Caco-2 (cell line): Measurements from ENCODE around the gene ACSM6. TPM values are rescaled to one million over a fixed set of nuclear protein-coding genes. Genes with fewer than 3 reads are reported as not detected.
A peak's percentile ranks its signal among the peaks of the same experiment; 100 is the strongest.

Experiments
- BruUV-seq: library from RNA; stranded (reverse); fragments of 400-500 nt; replicated peaks from 2 replicates; lab custom pipeline; 2021; lab: Mats Ljungman, UMichigan
- CTCF ChIA-PET: fragments of 300-600 bp; sonication (Branson Sonifier 250); formaldehyde crosslinking; loops from one replicate; lab custom pipeline; 2022; ENCODE audit warnings: antibody characterized with exemption; lab: Charles Lee
- POLR2A ChIA-PET: fragments of 300-600 bp; sonication (Branson Sonifier 250); formaldehyde crosslinking; loops from one replicate; lab custom pipeline; 2022; ENCODE audit warnings: antibody characterized with exemption; lab: Charles Lee
- DNase-seq, 2 experiments: peaks; one replicate each; pipeline versions ENCODE4 v3.0.0 to v3.0.0-alpha.2; 2020 to 2022
- H3K27me3 ChIP-seq: replicated peaks from 2 replicates; pipeline ENCODE4 v1.6.0; 2011; ENCODE audit warnings: low read length; ENCODE audit not compliant: control insufficient read depth, insufficient read depth
- H3K36me3 ChIP-seq: 2 replicates; pipeline ENCODE4 v1.5.1; 2011; ENCODE audit warnings: low read length; ENCODE audit not compliant: control insufficient read depth, insufficient read depth
- H3K4me1 ChIP-seq: fragments of 250-450 bp; sonication (Bioruptor Pico); 2 replicates; pipeline ENCODE4 v1.5.1; 2020; ENCODE audit warnings: mild to moderate bottlenecking
- H3K4me3 ChIP-seq: 2 replicates; pipeline ENCODE4 v1.5.1; 2011; ENCODE audit warnings: low read depth, mild to moderate bottlenecking, control low read depth, low read length
- H3K9me3 ChIP-seq: fragments of 250-450 bp; sonication (Bioruptor Pico); 2 replicates; pipeline ENCODE4 v1.5.1; 2020; ENCODE audit warnings: mild to moderate bottlenecking, moderate library complexity
- H3K27ac Mint-ChIP-seq: one replicate; pipeline ENCODE4 v1.8.0; 2022; ENCODE audit warnings: mixed read lengths; ENCODE audit not compliant: unreplicated experiment
- H3K27me3 Mint-ChIP-seq: one replicate; pipeline ENCODE4 v1.8.0; 2022; ENCODE audit warnings: mixed read lengths; ENCODE audit not compliant: insufficient read depth, unreplicated experiment
- H3K36me3 Mint-ChIP-seq: one replicate; pipeline ENCODE4 v1.8.0; 2022; ENCODE audit warnings: mild to moderate bottlenecking, mixed read lengths; ENCODE audit not compliant: insufficient read depth, unreplicated experiment
- H3K4me1 Mint-ChIP-seq: one replicate; pipeline ENCODE4 v1.8.0; 2022; ENCODE audit warnings: low read depth, mixed read lengths; ENCODE audit not compliant: unreplicated experiment
- H3K4me3 Mint-ChIP-seq: one replicate; pipeline ENCODE4 v1.8.0; 2022; ENCODE audit warnings: mild to moderate bottlenecking, moderate library complexity, mixed read lengths; ENCODE audit not compliant: unreplicated experiment
- H3K9me3 Mint-ChIP-seq: one replicate; pipeline ENCODE4 v1.8.0; 2022; ENCODE audit warnings: mixed read lengths; ENCODE audit not compliant: unreplicated experiment
- CTCF ChIP-seq, 2 experiments: fragments of 200-600 bp in 1 of 2; IDR thresholded peaks; 1 replicate in 1 of 2; 2 replicates in 1 of 2; pipeline versions ENCODE4 v1.5.1 to v1.8.0; 2011 to 2022; ENCODE audit warnings: antibody characterized with exemption in 1 of 2, control low read depth in 1 of 2, inconsistent platforms in 1 of 2, low read depth in 1 of 2, low read length in 1 of 2, mild to moderate bottlenecking in 1 of 2, moderate library complexity in 1 of 2; ENCODE audit not compliant: insufficient read depth in 1 of 2, severe bottlenecking in 1 of 2, unreplicated experiment in 1 of 2
- intact Hi-C: fragments of 100-400 bp; cut with micrococcal nuclease; formaldehyde crosslinking; loops from one replicate; pipeline ENCODE4 v1.10.0; 2022; ENCODE audit not compliant: unreplicated experiment
- total RNA-seq: library from RNA; stranded (reverse); gene quantifications from 2 replicates; pipeline ENCODE4 v1.2.3, GENCODE V29; 2022

Gene ACSM6
- total RNA-seq, 1 experiment from 2014 or later: not detected

DNA sequence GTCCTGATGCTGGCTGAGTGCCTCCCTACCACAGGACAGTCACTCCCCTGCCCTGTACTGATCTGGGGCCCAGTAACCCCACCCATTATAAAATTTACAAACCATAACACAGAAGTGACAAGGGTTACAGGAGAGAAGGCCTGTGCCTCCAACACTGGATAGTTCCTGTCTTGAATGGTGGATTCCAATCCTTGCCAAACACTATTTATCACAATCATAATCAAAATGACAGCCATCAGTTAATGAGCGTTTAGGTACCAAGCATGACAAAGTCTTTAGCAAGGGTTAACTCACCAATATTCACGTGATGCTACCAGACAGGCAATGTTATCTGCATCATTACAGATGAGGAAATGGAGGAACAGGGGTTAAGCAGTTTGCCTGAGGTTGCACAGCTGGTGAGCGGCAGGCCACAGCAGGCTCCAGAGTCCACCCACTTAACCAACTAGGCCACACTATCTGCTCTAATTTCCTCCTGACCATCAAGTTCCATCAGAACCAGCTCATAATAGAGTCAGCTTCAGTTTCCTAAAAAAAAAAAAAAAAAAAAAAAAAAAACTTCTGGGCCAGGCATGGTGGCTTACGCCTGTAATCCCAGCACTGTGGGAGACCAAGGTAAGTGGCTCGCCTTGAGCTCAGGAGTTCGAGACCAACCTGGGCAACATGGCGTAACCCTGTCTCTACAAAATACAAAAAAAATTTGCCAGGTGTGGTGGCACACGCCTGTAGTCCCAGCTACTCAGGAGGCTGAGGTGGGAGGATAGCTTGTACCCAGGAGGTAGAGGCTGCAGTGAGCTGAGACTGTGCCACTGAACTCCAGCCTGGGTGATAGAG is 82.5 kb downstream of the ACSM6 start:
- H3K27me3 Mint-ChIP-seq: no peaks in the 10 kb centered on the region
- Histone ChIP-seq H3K4me3 (no peak overlapping the region), H3K9me3 (no peaks in the 10 kb centered on the region), H3K36me3 (no peaks in the 10 kb centered on the region; the same call in 1 of the 2 replicates), H3K4me1 (peaks cover 88% of the 10 kb centered on the region), H3K27me3 (no peaks in the 10 kb centered on the region)
- intact Hi-C loops: no loop called here
- H3K9me3 Mint-ChIP-seq: no peaks in the 10 kb centered on the region
- peak overlapping the region; percentile 79 for H3K27ac Mint-ChIP-seq
- ChIA-PET CTCF (interaction anchor here (0.6 kb wide), 3 partner anchors 13 to 73 kb away, joined by 3 to 6 read pairs (median 4); no protein-coding TSS in a partner anchor), POLR2A (no interaction called here)
- H3K36me3 Mint-ChIP-seq: peaks cover 51% of the 10 kb centered on the region
- no peak for DNase-seq
- no TSS peak for BruUV-seq
- H3K4me1 Mint-ChIP-seq: peaks cover 63% of the 10 kb centered on the region
- no peak overlapping the region for H3K4me3 Mint-ChIP-seq
- TF ChIP-seq CTCF (IDR thresholded peaks at IDR 0.05; ENCODE audit: insufficient read depth in 1 of 2, low read depth in 1 of 2, low read length in 1 of 2, severe bottlenecking in 1 of 2, unreplicated experiment in 1 of 2): no peak

- no peaks in the 10 kb centered on the region; the same call in 1 of the 2 replicates for H3K36me3 ChIP-seq
- intact Hi-C loops: no loop called here
- Mint-ChIP-seq H3K36me3 (peaks cover 54% of the 10 kb centered on the region), H3K27me3 (no peaks in the 10 kb centered on the region), H3K4me3 (no peak overlapping the region), H3K4me1 (peaks cover 69% of the 10 kb centered on the region), H3K27ac (peak overlapping the region; percentile 79), H3K9me3 (no peaks in the 10 kb centered on the region)
- CTCF ChIA-PET: no interaction called here
- DNase-seq: no peak
- no TSS peak for BruUV-seq
- no peaks in the 10 kb centered on the region for H3K27me3 ChIP-seq
- H3K4me3 ChIP-seq: no peak overlapping the region
- H3K4me1 ChIP-seq: peaks cover 93% of the 10 kb centered on the region
- no peak for TF ChIP-seq CTCF (IDR thresholded peaks at IDR 0.05; ENCODE audit: insufficient read depth in 1 of 2, low read depth in 1 of 2, low read length in 1 of 2, severe bottlenecking in 1 of 2, unreplicated experiment in 1 of 2)
- POLR2A ChIA-PET: interaction anchor here (1.3 kb wide), 1 partner anchor 70 kb away, joined by 3 read pairs; no protein-coding TSS in a partner anchor
- H3K9me3 ChIP-seq: no peaks in the 10 kb centered on the region
Observed at GRCh38 chr10:95277201-95277570, 83.1 kb downstream of the ACSM6 start.

- ChIA-PET CTCF (interaction anchor here (1.0 to 1.2 kb wide), 2 partner anchors 27 to 86 kb away, joined by 3 read pairs; no protein-coding TSS in a partner anchor), POLR2A (interaction anchor here (1.1 to 1.3 kb wide), 2 partner anchors 12 to 70 kb away, joined by 3 to 6 read pairs; no protein-coding TSS in a partner anchor)
- Histone ChIP-seq H3K36me3 (no peaks in the 10 kb centered on the region; the same call in 1 of the 2 replicates), H3K9me3 (no peaks in the 10 kb centered on the region), H3K4me1 (peaks cover 95% of the 10 kb centered on the region), H3K27me3 (no peaks in the 10 kb centered on the region), H3K4me3 (no peak overlapping the region)
- Mint-ChIP-seq H3K9me3 (no peaks in the 10 kb centered on the region), H3K36me3 (peaks cover 54% of the 10 kb centered on the region), H3K4me3 (no peak overlapping the region), H3K4me1 (peaks cover 69% of the 10 kb centered on the region), H3K27me3 (no peaks in the 10 kb centered on the region), H3K27ac (peak overlapping the region; percentile 79)
- no peak for TF ChIP-seq CTCF (IDR thresholded peaks at IDR 0.05; ENCODE audit: insufficient read depth in 1 of 2, low read depth in 1 of 2, low read length in 1 of 2, severe bottlenecking in 1 of 2, unreplicated experiment in 1 of 2)
- no TSS peak for BruUV-seq
- intact Hi-C loops: no loop called here
- no peak for DNase-seq
Observed at GRCh38 chr10:95277614-95278013, 83.6 kb downstream of the ACSM6 start.

Other genes with a start within 250 kb of the ACSM6 start
- 0.37 and 0.75 TPM in 2 replicates for gene CYP2C8, start 124.7 kb upstream of the ACSM6 start, total RNA-seq
- 417 and 506 TPM in 2 replicates for gene PDLIM1, start 96.8 kb downstream of the ACSM6 start, total RNA-seq